HG02885 (cell line): ENCODE measurements around the gene MEF2C.

Experiments used
- ATAC-seq: cut with Tn5 transposase; IDR thresholded peaks from one replicate; pipeline ENCODE4 v1.9.1; 2021; ENCODE audit warnings: mild to moderate bottlenecking; ENCODE audit not compliant: unreplicated experiment, poor library complexity

MEF2C gene

DNA sequence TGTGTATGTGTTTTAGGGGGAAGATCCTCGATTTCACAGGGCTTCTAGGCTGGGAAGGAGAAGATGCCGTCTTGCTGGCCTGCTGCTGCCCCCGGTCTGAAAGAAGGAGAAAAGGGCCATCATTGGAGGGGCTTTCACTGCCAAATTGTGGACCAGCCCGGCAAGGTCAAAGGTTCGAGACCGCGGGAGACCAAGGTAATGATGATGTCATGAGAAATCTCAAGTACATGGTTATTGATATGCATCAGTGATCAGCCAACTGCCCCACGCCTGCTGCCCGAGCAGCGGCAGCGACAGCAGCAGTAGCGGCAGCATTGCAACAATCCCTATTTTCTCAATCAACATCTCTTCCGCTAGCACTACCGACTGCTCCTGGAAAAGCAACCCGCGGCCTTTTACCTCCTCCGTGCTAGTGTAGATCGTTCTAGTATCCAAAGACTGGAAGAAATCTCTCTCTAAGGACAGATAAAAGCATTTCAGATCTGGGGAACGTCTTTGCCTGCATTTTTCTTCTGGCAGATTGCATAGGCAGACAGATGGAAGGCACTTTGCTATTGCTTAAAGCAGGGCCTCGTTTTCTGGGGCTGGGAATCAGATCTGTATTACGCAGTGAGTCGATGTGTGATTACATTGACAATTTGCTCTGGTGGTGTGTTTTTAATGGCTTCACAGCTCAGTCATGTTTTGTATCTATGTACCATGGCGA is 215.3 kb downstream of the MEF2C start:
- peak; percentile 19 for ATAC-seq
